T-helper 1 cell treated with Interleukin-12 subunit alpha and Interleukin-12 subunit beta and Interleukin-4 antibody, amounts not matched to agents 30 ng/mL and 1 ng/mL, for 36 hours (primary cell): ENCODE data around the gene JADE3. TPM values are rescaled to one million over a fixed set of nuclear protein-coding genes. Genes with fewer than 3 reads are reported as not detected.

Experiments used
- intact Hi-C: fragments of 100-400 bp; cut with micrococcal nuclease; formaldehyde crosslinking; loops from one replicate; pipeline ENCODE4 v1.15.1; 2024
- total RNA-seq: library from RNA; stranded (reverse); gene quantifications from 2 replicates; pipeline ENCODE4 v1.2.3, GENCODE V29; 2022

JADE3 gene
- total RNA-seq, 1 donor from 2014 or later = 1.2 TPM

GRCh38 chrX:46992070-46992469 is 79.8 kb downstream of the JADE3 start:
- intact Hi-C loops = no loop called here

GRCh38 chrX:46994096-46994495 is 81.9 kb downstream of the JADE3 start:
- intact Hi-C loops = no loop called here

GRCh38 chrX:47012131-47012530 is 99.9 kb downstream of the JADE3 start:
- intact Hi-C loops = no loop called here

- intact Hi-C loops = no loop called here
Observed at GRCh38 chrX:47026198-47026597, 114.0 kb downstream of the JADE3 start.

GRCh38 chrX:47030339-47030738 is 118.1 kb downstream of the JADE3 start:
- intact Hi-C loops = loop anchor here (1.0 to 2.0 kb wide), 4 partner anchors 127 to 650 kb away; partner anchors contain the start of gene SLC9A7

- intact Hi-C loops = no loop called here
Observed at GRCh38 chrX:47047989-47048388, 135.8 kb downstream of the JADE3 start.

- intact Hi-C loops = no loop called here
Observed at GRCh38 chrX:47059142-47059874, 147.1 kb downstream of the JADE3 start.

- intact Hi-C loops = no loop called here
Observed at GRCh38 chrX:47060708-47061107, 148.5 kb downstream of the JADE3 start.

GRCh38 chrX:47061238-47061919 is 149.2 kb downstream of the JADE3 start:
- intact Hi-C loops = no loop called here

- intact Hi-C loops = no loop called here
Observed at GRCh38 chrX:47063179-47063578, 151.0 kb downstream of the JADE3 start.

GRCh38 chrX:47068214-47068613 is 156.0 kb downstream of the JADE3 start:
- intact Hi-C loops = no loop called here

GRCh38 chrX:47068720-47069119 is 156.5 kb downstream of the JADE3 start:
- intact Hi-C loops = no loop called here

- intact Hi-C loops = no loop called here
Observed at GRCh38 chrX:47078129-47079043, 166.2 kb downstream of the JADE3 start, which contains the start of gene RGN. TSS of gene RGN (plus strand) at chrX:47078443. CDS start at chrX:47081145, 2,702 bp downstream.

GRCh38 chrX:47080215-47080914 is 168.1 kb downstream of the JADE3 start:
- intact Hi-C loops = no loop called here

GRCh38 chrX:47080915-47081236 is 168.7 kb downstream of the JADE3 start:
- intact Hi-C loops = no loop called here

- intact Hi-C loops = loop anchor here (5.0 to 10.0 kb wide), 3 partner anchors 106 to 291 kb away; partner anchors contain the start of gene RP2
Observed at GRCh38 chrX:47091149-47091775, 179.0 kb downstream of the JADE3 start.

- intact Hi-C loops = loop anchor here (1.0 to 10.0 kb wide), 6 partner anchors 108 to 334 kb away; partner anchors contain the start of genes RP2 and SLC9A7
Observed at GRCh38 chrX:47093248-47093647, 181.0 kb downstream of the JADE3 start.

GRCh38 chrX:47093860-47094259 is 181.6 kb downstream of the JADE3 start:
- intact Hi-C loops = loop anchor here (1.0 to 10.0 kb wide), 6 partner anchors 109 to 335 kb away; partner anchors contain the start of genes RP2 and SLC9A7

- intact Hi-C loops = loop anchor here (10.0 kb wide), 1 partner anchor 112 kb away; no protein-coding TSS in a partner anchor
Observed at GRCh38 chrX:47097018-47097417, 184.8 kb downstream of the JADE3 start.
